NCI-H1092 (cell line): Measurements from ENCODE around the gene SPDYE1.
A peak's percentile ranks its signal among the peaks of the same experiment; 100 is the strongest.

Source experiments
- DNase-seq: peaks from one replicate; lab custom pipeline; 2025; lab: John Stamatoyannopoulos, UW

SPDYE1 gene

GRCh38 chr7:44044315-44045225 is 46.9 kb downstream of the SPDYE1 start, which contains the start of gene DBNL:
Gene DBNL (plus strand): TSS chr7:44044702. CDS start chr7:44044738, 36 bp downstream.
- DNase-seq: peak; percentile 86

GRCh38 chr7:44045226-44046014 is 47.7 kb downstream of the SPDYE1 start:
- DNase-seq: no peak

GRCh38 chr7:44046321-44047061 is 48.8 kb downstream of the SPDYE1 start:
- no peak for DNase-seq

- DNase-seq: no peak
Measured at GRCh38 chr7:44048031-44048795, 50.5 kb downstream of the SPDYE1 start.

GRCh38 chr7:44050121-44050914 is 52.6 kb downstream of the SPDYE1 start:
- no peak for DNase-seq

GRCh38 chr7:44050915-44051560 is 53.3 kb downstream of the SPDYE1 start:
- DNase-seq: no peak

GRCh38 chr7:44051611-44052220 is 54.0 kb downstream of the SPDYE1 start:
- DNase-seq: no peak

GRCh38 chr7:44052771-44053365 is 55.2 kb downstream of the SPDYE1 start:
- DNase-seq: no peak

GRCh38 chr7:44056681-44057080 is 59.0 kb downstream of the SPDYE1 start:
- no peak for DNase-seq

- DNase-seq: no peak
Measured at GRCh38 chr7:44057181-44057848, 59.6 kb downstream of the SPDYE1 start.

GRCh38 chr7:44057849-44058758 is 60.4 kb downstream of the SPDYE1 start:
- DNase-seq: no peak

GRCh38 chr7:44058759-44059218 is 61.1 kb downstream of the SPDYE1 start:
- DNase-seq: no peak

- DNase-seq: no peak
Measured at GRCh38 chr7:44059219-44060090, 61.8 kb downstream of the SPDYE1 start.
